GM18498 (cell line): Measurements from ENCODE around the gene EEF2K.

ENCODE experiments used
- ATAC-seq: cut with Tn5 transposase; IDR thresholded peaks from one replicate; pipeline ENCODE4 v1.9.1; 2021; ENCODE audit warnings: mild to moderate bottlenecking, moderate library complexity; ENCODE audit not compliant: unreplicated experiment

Gene EEF2K

DNA sequence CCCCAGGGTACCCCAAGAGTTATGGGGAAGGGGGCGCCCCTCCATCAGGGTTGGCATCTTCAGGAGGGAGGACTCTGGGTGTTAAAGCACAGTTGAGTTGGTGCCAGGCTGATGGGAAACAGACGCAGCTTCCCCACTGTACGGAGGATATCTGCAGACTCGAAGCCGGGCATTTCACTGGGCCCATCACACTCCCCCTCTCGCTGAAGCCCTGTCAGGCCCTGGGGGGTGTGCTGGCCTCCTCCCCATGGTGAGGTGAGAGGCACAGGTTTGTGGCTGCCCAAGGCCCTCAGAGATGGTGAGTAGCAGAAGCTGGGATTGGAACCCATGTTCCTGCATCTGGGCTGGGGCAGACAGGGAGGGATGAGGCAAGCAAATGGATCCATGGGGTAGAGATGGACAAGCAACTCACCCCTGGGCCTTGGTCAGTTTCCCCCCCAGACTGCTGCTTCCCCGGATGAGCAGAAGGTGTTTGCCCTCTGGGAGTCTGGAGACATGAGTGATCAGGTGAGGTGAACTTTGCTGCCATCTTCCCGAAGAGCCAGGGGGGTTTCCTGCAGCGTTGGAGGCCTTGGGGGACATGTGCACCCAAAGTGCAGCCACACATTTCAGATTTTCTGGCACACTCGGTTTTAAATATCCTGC, 122.1 kb downstream of the EEF2K start:
- ATAC-seq: no peak

DNA sequence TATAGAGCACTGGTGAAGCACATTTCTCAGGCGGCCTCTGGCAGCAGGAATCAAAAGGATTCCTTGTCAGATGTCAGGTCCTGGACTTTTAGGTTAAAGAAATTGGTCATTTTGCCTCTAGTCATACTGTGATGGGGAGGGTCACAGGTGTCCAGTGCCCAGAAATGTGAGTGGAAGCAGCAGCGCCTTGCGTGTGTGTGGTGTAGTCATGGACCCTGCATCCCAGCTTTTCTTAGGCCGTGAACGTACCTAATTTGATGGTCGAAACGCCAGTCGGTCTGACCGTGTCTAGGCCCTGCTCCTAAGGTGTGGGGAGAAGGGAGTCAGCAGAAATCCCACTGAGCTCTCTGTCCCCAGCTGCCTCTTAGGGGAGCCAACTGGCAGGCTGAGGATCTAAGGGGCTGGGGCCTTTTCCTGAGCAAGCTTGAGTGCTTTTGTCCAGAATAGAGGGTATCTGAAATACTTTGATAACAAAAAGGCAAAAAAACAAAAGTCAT, 123.2 kb downstream of the EEF2K start:
- no peak for ATAC-seq

DNA sequence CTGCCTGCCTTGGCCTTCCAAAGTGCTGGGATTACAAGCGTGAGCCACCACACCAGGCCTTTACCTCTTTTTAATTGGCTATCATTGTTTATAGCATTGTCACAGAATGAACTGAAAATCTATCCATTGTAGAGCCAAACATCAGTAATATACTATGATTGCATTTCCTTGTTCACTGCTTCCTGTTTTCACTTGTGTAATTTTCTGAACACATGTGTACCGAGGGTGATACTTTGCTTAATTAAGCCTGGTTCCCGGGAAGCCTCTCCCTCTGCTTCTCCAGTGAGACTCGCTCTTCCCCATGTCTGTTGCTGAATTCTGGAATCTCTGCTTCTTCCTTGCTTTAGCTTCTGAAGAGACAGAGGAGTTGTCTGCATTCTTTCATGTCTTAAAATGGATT, 124.2 kb downstream of the EEF2K start:
- ATAC-seq: no peak

DNA sequence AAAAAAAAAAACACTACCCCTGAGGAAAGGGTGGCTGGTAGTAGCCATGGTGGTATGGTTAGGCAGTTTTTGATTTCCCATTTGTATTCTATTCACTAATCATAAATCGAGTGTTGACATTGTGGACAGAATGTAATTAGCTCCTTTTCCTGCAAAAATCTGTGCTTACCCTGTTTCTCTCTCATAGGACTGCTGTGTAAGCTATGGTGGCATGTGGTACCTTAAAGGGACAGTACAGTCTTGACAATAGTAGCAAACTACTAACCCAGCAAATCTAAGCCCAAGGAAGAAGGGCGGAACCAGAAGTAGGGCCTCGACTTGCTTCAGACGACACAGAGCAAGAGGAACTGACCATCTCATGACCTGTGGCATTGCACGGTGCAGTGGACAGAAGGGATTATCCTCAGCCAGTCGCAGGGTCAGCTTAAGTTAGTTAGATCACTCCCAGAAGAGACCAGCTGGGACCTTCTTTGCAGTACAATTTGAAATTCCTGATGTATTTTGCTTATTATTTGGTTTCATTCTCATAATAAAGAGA, 127.4 kb downstream of the EEF2K start:
- no peak for ATAC-seq

DNA sequence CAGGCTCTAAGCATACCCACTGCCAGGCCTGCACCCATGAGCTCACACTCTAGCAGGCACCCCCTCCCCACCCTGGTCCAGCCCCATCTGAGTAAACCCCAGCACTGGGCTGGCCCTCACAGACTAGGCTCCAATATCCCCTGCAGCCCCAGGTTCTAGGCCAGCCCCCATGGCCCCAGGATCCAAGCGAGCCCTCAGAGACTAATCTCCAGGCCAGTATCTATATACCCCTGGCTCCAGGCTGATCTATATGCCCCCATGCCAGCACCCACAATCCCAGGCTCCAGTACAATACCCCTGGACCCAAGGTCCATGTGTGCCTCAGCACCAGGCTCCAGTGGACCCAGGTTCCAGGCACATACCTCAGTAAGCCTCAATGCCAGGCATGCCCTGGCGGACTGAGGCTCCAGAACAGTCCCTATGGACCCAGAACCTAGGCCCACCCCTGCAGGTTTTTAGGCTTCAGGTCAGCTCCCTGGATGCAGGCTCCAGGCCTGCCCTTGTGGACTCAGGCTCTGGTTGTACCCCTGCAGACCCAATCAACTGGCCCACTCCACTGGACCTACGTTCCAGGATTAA, 129.7 kb downstream of the EEF2K start:
- no peak for ATAC-seq

DNA sequence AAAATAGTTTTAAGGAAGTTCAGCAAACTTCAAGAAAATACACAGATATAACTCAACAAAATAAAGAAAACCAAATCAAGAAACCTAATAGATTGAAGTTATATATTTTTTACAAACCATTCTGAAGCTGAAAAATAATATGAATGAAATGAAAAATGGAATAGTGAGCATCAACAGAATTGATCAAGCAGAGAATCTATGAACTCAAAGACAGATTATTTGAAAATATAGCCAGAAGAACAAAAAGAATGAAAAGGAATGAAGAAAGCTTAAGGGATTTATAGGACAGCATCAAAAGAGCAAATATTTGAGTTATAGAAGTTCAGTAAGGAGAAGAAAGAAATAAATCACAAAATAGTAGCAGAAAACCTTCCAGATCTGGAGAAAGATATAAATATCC, 130.5 kb downstream of the EEF2K start:
- ATAC-seq: no peak

DNA sequence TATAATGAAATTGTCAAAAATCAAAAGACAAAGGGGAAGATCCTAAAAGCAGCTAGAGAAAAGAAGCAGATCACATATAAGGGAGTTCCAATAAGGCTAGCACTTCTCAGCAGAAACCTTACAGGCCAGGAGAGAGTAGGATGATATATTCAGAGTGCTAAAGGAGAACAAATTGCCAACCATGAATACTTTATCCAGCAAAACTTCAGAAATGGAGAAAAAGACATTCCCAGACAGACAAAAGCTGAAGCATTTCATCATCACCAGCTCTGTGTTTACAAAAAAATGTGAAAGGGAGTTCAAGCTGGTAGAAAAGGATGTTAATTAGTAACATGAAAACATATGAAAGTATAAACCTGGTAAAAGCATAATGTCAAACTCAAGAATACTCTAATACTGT, 131.0 kb downstream of the EEF2K start:
- ATAC-seq: no peak

DNA sequence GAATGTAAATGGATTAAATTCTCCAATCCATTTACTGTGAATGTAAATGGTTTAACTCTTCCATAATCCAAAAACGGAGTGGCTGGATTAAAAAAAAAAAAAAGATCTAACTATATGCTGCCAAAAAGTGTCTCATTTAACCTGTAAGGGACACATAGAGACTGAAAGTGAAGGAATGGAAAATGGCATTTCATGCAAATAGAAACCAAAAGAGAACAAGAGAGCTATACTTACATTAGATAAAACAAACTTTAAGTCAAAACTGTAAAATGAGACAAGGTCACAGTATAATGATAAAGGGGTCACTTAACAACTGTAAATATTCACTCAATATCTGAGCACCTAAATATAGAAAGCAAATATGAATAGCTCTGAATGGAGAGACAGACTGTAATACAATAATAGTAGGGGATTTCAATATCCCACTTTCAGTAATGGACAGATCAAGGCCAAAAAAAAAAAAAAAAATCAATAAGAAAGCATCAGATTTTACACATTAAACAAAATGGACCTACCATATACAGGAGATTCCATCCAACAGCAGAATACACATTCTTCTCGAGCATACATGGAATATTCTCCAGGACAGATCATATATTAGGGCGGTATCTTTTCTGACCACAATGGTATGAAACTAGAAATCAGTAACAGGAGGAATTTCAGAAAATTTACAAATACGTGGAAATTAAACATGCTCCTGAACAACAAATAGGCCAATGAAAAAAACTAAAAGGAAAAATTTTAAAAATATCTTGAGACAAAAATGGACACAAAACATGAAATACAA, 132.0 kb downstream of the EEF2K start:
- no peak for ATAC-seq
